22Rv1 (cell line): Measurements from ENCODE around the gene HHLA2.
"Not testable (repeated sequence)": the region's sequence is repeated elsewhere in the genome, so short reads cannot be mapped to it uniquely, and the experiment has no call there.

Experiments used
- H3K27ac ChIP-seq: fragments of 450-650 bp; 2 replicates; pipeline ENCODE4 v1.5.1; 2017
- CTCF ChIP-seq: fragments of 450-650 bp; IDR thresholded peaks from 2 replicates; pipeline ENCODE4 v1.5.1; 2017; ENCODE audit warnings: mild to moderate bottlenecking
- ZFX ChIP-seq: fragments of 450-650 bp; IDR thresholded peaks from 2 replicates; pipeline ENCODE4 v1.6.1; 2017; ENCODE audit warnings: antibody characterized with exemption, borderline replicate concordance

Gene HHLA2

DNA sequence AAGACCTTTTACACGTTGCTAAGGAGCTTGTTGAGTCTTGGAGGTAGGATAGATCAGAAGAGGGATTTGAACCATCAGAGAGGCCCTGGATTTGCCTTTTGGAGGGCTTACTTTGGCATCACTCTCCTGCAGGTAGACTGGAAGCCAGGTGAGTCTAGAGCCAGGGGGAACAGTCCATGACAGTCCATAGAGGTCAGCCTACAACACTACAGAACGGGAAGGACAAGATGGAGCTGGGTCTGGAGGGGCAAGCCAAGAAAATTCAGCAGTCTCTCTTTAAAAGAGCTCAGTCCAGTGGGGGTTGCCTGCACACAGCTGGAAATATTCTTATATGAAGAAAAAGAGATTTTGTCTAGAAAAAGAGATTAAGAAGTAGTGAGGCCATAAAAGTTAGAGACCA is 60.7 kb downstream of the HHLA2 start:
- TF ChIP-seq CTCF (no peak), ZFX (no peak)
- no peak overlapping the region for H3K27ac ChIP-seq

DNA sequence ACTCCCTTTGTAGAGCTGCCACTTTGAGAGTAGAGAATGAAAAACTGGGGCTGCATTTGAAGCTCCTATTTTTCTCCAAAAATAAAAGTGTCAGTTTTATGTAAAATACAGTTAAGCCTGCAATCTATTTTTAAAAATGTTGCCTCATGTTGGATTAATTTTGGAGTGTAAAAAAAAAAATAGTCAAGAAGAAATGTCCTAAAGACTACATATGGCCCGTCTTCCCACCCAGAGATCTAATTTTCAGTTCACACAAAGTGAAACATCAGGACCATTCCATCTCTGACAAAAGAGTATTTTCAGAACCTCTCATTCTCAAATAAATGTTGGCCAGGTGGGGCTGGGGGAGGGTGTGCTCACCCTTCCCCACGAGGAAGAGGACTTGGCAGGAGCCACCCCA is 62.7 kb downstream of the HHLA2 start:
- H3K27ac ChIP-seq: no peak overlapping the region
- no peak for TF ChIP-seq CTCF
- no peak for TF ChIP-seq ZFX

DNA sequence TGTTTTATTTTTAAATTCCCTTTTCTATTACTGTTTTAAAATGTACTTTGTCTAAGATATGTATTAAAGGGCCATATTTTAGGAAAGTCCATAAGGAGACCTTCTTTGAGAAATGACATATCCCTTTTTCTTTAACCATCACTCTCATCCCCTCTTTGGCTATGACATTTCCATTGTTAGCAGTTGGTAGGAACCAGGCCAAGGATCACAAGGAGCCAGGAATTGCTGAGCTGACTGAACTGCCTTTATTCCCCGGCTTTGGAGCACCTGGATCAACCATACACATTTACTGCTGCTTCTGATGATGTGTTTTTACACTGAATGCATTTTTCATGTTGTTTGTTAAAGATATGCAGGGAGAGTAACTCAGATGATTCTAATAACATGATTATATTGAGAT is 79.7 kb downstream of the HHLA2 start:
- TF ChIP-seq CTCF (no peak), ZFX (no peak)
- H3K27ac ChIP-seq: no peak overlapping the region

GRCh38 chr3:108377384-108377783 is 81.0 kb downstream of the HHLA2 start:
- no peak overlapping the region for H3K27ac ChIP-seq
- TF ChIP-seq CTCF (no peak), ZFX (no peak)

GRCh38 chr3:108378153-108378951 is 82.0 kb downstream of the HHLA2 start:
- TF ChIP-seq ZFX: no peak
- TF ChIP-seq CTCF: no peak
- H3K27ac ChIP-seq: no peak overlapping the region

- H3K27ac ChIP-seq: not testable (repeated sequence)
Observed at GRCh38 chr3:108378952-108379342, 82.6 kb downstream of the HHLA2 start.

DNA sequence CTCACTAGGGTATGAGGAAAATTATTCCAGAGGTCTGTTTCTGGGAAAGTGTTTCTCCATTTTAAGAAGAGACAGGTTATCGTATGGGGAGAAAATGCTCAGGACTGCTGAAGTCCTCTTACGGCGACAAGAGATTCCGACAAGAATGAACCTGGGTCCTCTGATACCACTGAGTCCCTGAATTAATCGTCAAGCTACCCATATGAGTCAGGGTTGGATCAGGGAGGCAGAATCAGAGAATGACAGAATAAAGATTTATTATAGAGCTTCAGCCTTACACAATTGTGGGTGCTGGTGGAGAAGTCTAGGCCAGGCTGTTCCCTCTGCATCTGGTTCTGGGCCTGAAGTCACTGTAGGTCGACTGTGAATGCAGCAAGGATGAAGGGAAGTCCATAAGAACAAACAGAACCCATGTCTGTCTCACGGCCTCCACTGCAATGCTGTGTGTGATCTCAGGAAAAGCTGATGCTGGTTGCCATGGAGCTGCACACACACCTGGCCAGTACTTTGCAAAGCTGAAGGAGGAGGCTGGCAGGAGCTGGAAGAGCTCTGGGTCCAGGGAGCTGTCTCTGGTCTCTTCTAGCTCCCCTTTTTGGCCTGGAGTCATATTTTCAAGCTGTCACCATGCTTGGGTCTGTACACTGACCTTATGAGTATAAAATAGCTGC is 83.9 kb downstream of the HHLA2 start:
- TF ChIP-seq ZFX (no peak), CTCF (no peak)
- no peak overlapping the region for H3K27ac ChIP-seq
